GM21390 (cell line): Measurements from ENCODE around the gene GPR149.

ENCODE experiments used
- ATAC-seq: cut with Tn5 transposase; IDR thresholded peaks from one replicate; pipeline ENCODE4 v1.9.1; 2021; ENCODE audit not compliant: unreplicated experiment

GPR149 gene

DNA sequence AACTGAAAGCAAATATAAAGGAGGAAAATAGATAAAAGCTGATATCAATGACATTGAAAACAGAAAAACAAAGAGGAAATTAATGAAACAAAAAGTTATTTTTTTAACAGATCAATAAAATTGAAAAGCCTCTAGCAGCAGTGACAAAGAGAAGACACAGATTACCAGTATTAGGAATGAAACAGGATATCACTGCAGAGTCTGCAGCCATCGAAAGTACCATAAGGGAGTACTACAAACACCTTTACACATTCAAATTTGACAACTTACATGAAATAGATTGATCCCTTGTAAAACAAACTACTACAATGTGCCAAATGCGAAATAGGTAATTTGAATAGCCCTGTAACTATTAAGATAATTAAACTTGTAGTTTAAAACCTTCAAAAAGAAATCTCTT, 80.8 kb downstream of the GPR149 start:
- ATAC-seq, result no peak

DNA sequence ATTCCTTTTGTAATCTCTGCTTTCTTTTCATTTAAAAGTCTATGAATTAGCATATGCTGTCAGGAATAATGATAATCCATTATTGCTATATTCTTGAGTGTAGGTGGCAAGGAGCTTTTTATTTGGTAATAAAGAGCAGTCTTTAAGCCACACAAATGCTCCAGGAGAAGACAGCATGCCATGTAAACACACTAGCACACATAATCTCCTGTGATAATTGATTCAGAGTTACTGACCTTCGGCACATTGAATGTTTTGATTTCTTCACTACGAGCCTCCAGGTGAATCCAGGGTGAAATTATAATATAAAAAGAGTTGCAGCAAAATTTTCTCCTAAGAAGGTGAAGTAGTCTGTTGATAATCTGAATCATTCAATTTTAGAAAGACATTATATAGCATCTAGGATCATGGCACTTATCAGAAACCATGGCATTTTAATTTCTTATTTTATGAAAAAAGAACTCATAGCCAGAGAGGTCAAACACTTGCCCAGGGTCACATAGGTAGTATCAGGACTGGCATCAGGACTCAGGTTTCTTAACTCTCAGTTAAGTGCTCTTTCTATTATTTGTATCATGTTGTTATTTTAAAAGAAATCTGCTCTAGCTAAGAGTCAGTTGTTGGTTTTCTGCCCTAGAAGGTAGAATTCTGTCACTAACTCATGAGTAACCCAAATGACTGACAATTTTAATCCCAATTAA, 84.4 kb downstream of the GPR149 start:
- no peak for ATAC-seq

GRCh38 chr3:154338570-154338969, 91.4 kb downstream of the GPR149 start:
- no peak for ATAC-seq

- no peak for ATAC-seq
Observed at GRCh38 chr3:154338008-154338407, 92.0 kb downstream of the GPR149 start.

- no peak for ATAC-seq
Observed at GRCh38 chr3:154334973-154335420, 95.0 kb downstream of the GPR149 start.

DNA sequence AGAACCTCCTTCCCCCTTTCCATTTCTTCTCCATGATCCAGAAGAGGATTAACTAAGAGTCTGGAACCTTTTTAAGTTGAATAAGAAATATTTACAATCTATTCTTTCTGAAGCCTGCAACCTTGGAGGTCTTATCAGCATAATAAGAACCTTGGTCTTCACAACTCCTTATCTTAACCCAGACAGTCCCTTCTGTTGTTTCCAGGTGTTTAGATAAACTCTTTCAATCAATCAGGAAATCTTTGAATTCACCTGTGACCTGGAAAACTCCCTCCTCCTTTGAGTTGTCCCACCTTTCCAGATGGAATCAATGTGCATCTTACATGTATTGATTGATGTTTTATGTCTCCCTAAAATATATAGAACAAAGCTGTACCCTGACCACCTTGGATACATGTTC, 102.1 kb downstream of the GPR149 start:
- no peak for ATAC-seq

- no peak for ATAC-seq
Observed at GRCh38 chr3:154324919-154325318, 105.1 kb downstream of the GPR149 start.

- ATAC-seq, result peak; percentile 95
Observed at GRCh38 chr3:154323891-154324738, 105.9 kb downstream of the GPR149 start, which contains the start of gene DHX36. DHX36 (minus strand) TSS chr3:154324487; CDS start chr3:154324416, 71 bp downstream.

DNA sequence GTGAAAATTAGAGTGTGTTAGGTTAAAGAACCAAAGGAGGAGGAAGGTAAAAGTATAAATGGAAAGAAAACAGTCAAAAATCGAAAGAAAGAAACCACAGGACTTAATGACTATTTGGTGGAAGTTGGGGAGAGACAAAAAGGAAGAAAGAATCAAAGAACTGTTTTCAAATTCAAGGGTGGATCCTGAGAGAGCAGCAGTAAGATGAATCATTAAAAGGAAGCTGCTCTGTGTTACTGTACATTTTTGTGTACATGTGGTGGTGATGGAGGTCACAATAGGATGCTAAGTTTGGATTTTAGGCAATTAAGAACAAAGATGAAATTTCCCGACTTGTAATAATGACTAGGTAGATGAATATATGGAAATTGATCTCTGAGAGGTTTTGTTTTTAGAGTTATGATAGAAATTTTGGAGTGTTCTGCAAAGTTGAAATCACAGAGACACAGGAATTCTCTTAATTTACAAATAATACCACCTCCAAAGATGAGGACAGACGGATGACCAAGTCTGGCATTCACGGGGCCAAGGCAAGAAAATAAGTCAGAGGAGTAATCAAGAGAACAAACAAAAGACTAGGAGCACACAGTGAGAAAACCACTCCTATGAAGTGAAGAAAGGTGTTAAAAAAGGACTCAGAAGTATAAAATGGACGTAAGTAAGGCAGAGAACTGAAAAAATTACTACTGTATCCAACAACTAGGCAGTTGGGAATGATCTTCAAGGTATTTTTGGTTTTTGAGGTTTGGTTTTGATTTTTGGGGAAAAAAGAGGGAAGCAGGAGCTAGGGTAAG, 112.8 kb downstream of the GPR149 start:
- no peak for ATAC-seq

GRCh38 chr3:154314152-154314551, 115.8 kb downstream of the GPR149 start:
- no peak for ATAC-seq

DNA sequence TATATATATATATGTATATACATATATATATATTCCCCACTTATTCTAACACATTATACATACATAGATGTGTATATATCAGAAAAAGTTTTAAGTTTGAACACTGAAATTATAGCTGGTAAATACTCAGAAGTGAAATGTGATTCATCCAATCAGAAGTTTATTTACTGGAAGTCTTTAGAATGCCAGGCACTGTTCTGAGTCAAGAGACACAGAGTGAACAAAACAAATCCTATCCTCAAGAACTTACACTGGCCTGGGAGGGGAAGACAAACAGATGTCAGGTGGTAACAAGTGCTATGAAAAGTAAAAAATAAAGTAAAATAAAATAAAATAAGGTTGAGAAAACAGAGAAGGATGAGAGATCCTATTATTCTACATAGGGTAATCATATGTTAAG, 119.2 kb downstream of the GPR149 start:
- no peak for ATAC-seq

GRCh38 chr3:154307363-154307762, 122.6 kb downstream of the GPR149 start:
- ATAC-seq, result no peak

DNA sequence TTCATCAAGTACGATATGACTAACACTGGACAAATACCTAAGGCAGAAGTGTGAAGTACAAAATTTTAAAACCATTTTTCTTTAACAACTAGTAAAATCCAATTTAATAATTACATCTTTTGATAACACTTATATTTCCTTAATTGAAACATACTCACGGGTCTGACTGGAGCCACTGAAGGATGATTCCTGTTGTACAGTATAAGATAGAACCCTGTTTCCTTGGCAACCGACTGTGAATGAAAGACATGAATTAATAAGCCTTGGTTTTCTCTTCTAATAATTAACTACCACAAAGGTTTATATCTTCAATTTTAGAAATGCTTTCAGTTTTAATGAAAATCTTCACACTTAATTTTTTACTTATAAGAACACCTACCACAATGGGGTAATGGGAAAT, 125.1 kb downstream of the GPR149 start:
- no peak for ATAC-seq

DNA sequence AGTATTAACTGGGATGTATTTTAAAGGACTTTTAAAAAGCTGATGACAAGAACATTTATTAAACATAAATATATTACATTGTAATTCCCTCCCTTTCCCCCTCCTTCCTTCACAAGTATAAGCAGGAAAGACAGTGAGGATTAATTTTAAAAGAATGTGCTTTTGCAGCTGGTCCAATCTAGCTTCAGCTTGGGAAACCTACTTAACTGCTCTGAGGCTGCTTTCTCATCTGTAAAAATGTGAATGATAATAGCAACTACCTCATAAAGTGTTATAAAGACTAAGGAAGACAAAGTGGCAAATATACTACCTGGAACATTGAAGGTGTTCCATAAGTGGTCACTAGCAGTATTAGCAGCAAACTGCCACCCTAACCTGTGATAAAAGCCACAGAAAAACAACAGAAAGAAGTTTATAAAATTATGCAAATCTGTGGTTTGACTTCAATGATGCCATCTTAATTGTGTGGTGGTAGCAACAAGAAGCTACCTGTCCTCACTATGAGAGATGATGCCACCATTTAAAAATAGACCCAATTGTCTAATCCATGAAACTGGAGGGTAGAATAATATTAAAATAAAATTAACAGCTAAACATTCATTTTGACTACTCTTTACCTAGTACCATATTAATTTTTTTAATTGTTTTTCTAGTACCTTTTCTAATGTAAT, 125.7 kb downstream of the GPR149 start:
- ATAC-seq, result peak; percentile 41

DNA sequence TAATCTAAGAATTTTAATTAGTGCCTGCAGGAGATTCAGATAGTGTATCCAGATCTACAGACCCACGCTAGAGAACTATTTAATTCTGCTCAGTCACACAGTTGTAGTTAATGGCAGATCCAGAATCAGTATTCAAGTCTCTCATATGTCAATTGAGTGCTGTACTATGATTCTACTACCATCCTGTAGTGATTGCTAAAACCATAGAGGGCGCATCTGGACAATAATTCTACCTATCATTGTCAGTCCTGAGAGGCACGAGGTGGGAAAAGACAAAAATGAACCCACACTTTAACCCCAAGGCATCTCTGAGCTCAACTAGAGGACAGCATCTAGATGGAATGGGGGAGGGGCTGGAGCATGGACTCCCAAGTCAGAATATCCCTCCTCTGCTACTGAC, 128.4 kb downstream of the GPR149 start:
- no peak for ATAC-seq

GRCh38 chr3:154294016-154294415, 136.0 kb downstream of the GPR149 start:
- no peak for ATAC-seq

DNA sequence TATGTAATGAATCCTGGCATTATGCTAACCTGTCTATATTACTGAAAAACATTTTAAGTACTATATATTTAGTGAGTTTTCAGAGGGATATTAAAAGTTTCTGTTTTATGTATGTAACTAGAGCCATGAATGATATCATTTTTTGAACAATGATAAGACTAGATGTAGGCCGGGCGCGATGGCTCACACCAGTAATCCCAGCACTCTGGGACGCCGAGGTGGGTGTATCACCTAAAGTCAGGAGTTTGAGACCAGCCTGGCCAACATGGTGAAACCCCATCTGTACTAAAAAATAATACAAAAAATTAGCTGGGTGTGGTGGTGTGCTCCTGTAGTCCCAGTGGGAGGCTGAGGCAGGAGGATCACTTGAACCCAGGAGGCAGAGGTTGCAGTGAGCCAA, 139.8 kb downstream of the GPR149 start:
- no peak for ATAC-seq
